GM11168 (cell line): ENCODE results near the gene TFAP2C.
"Not testable (repeated sequence)": the region's sequence is repeated elsewhere in the genome, so short reads cannot be mapped to it uniquely, and the experiment has no call there.

ENCODE experiments used
- in situ Hi-C: fragments of 300-500 bp; cut with MboI; formaldehyde crosslinking; loops from one replicate; pipeline ENCODE4 v1.12.0; 2022; ENCODE audit warnings: low sequenced_read_pairs; ENCODE audit not compliant: unreplicated experiment

The TFAP2C gene

GRCh38 chr20:56636716-56637115 lies 7.6 kb downstream of the TFAP2C start:
- in situ Hi-C loops = no loop called here

GRCh38 chr20:56637576-56637975 lies 8.5 kb downstream of the TFAP2C start:
- in situ Hi-C loops = no loop called here

- in situ Hi-C loops = no loop called here
Observed at GRCh38 chr20:56646599-56646998, 17.5 kb downstream of the TFAP2C start.

- in situ Hi-C loops = no loop called here
Observed at GRCh38 chr20:56653211-56653610, 24.1 kb downstream of the TFAP2C start.

DNA sequence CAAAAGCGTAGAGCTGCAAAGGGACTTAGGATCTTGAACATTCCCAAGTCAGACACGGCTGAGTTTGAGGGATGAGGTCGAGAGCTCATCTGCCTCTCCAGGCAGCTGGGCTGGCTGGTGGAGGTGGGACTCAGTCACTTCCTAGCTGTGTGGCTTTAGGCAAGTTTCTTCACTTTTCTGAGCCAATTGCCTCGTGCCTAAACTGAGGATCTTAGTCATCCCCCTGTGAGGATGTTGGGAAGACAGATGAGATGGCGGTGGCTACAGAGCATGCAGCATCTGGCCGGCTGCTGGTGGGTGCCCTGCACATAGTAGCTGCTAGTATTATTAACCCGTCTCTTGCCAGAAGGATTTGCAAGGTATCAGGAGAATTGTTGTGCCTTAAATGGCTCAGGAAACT lies 27.5 kb downstream of the TFAP2C start:
- in situ Hi-C loops = no loop called here

DNA sequence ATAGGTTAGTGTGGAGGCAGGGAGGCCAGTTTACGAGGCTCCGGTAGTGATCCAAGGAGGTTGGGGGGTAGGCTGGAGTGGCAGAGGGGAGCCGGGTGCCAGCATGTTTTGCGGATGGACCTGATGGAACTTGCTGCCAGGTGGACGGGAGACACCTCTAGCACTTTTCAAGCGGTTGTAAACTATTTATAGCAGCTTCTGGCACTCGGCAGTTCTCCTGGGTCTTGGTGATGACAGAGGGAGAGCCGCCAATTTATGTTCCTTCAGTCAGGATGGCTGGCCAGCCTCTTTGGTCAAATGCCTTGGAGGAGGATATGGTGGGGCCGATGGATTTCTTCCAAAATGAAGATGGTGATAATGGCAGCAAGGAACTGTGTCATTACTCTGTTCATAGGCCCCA lies 28.8 kb downstream of the TFAP2C start:
- in situ Hi-C loops = no loop called here

GRCh38 chr20:56658341-56658947 lies 29.3 kb downstream of the TFAP2C start:
- in situ Hi-C loops = not testable (repeated sequence)

GRCh38 chr20:56663660-56664059 lies 34.6 kb downstream of the TFAP2C start:
- in situ Hi-C loops = no loop called here

GRCh38 chr20:56664796-56665195 lies 35.7 kb downstream of the TFAP2C start:
- in situ Hi-C loops = no loop called here

- in situ Hi-C loops = no loop called here
Observed at GRCh38 chr20:56665806-56666205, 36.7 kb downstream of the TFAP2C start.

GRCh38 chr20:56673450-56673849 lies 44.3 kb downstream of the TFAP2C start:
- in situ Hi-C loops = no loop called here

- in situ Hi-C loops = no loop called here
Observed at GRCh38 chr20:56676001-56676400, 46.9 kb downstream of the TFAP2C start.

DNA sequence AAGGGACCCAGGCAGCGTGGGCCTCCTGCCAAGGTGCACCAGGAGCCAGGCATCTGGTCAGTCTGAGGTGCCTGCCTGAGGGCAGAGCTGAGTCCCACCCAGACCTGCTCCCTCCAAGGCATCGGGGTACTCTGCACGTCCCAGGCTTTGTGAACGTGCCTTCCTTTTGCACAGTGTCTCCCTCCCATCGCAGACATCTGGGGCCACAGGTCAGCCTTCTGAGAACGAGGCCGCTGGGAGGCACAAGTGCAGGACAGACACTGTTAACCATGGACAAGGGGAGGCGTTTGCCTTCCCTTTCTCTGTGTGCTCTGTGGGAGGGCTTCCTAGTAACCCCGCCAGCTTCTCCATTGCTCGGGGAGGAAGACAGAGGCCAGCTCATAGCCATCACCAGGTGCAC lies 47.6 kb downstream of the TFAP2C start:
- in situ Hi-C loops = no loop called here

DNA sequence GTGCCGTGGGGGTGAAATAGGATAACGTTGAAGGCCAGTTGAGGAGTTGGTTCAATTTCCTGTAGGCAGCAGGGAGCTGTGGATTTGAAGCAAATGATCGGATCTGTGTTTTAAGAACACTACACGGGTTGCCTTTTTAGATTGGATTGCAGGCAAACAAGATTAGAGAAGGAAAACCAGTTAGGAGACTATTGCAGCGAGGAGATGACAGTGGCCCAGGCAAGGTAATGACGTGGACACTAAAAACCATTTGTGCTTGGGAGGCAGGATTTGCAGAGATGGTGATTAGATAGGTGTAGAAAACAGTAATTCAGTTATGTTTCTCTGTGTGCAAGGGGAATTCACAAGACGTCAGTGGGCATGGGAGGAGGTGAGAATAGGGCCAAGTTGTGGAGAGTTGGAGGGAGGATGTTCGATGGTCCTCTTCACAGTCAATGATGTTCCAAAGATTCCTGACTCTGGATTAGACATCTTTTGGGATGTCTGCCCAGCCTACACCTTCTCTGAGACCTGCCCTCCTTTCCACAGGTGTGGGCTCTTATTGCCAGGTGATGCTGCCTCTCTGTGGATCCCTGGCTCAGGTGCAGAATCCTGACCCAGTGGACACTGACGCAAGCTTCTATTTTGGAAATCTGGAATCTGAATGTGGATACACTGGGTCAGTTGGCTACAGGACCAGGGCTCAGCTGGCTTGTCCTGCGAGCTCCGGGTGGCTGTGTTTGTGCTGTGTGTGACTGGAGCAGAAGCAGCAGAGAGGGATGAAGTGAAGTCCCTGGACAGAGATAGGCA lies 54.2 kb downstream of the TFAP2C start:
- in situ Hi-C loops = no loop called here

GRCh38 chr20:56685879-56686278 lies 56.8 kb downstream of the TFAP2C start:
- in situ Hi-C loops = no loop called here

DNA sequence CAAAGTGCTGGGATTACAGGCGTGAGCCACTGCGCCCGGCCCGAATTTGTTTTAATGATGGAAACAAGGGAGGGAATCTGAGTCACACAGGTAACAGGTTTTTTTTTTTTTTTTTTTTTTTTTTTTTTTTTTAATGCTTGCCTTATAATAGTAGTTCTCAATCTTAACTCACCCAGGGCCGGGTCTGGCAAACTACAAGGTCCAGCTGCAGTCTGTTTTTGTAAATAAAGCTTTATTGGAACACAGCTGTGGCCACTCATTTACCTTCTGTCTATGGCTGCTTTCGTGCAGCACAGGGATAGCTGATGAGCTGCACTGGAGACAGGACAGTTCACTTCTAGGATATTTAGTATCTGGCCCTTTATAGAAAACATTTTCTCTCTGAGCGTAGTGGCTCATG lies 58.0 kb downstream of the TFAP2C start:
- in situ Hi-C loops = no loop called here

DNA sequence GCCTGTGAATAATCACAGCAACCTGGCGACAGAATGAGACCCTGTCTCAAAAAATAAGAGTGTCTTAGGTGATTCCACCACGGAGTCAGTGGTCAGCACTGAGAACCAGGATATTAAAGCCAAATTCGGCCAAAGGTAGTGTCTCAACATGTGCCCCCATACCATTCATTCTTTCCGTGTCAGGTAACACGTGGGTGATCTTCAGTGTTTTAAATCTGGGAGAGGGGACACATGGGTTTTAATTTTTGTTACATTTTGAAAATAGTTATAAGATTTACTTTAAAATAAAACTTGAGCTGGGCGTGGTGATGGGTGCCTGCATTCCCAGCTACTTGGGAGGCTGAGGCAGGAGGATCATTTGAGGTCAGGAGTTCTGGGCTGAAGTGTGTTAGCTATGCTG lies 59.0 kb downstream of the TFAP2C start:
- in situ Hi-C loops = no loop called here
